Measurements from ENCODE around the gene MKI67.
"Not testable (repeated sequence)": the region's sequence is repeated elsewhere in the genome, so short reads cannot be mapped to it uniquely, and the experiment has no call there.

The MKI67 gene

GRCh38 chr10:128147064-128147463, 20.8 kb upstream of the MKI67 start:
- DNase-seq: peak; percentile 10

GRCh38 chr10:128144547-128144946, 18.3 kb upstream of the MKI67 start:
- DNase-seq: no peak

GRCh38 chr10:128143531-128143930, 17.3 kb upstream of the MKI67 start:
- DNase-seq: no peak

DNA sequence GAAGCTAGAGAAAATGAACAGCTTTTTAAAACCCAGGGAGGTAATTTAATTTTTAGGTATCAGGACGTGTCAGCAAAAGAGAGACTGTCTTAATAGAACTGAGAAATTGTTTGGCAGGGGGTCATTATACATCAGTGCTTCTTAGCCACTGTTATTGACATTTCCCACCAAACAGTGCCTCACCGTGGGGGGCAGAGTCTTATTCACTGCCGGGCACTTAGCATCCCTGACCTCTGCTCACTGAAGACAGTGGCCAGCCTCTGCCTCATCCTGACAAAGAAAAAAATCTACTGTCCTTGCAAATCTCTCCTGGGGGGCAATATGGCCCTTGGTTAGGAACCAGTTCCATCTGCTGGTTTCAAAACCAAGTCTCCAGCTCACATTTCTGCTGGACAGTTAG, 14.2 kb upstream of the MKI67 start:
- DNase-seq: no peak

GRCh38 chr10:128138429-128138828, 12.2 kb upstream of the MKI67 start:
- DNase-seq: not testable (repeated sequence)

GRCh38 chr10:128137877-128138276, 11.7 kb upstream of the MKI67 start:
- DNase-seq: peak; percentile 55

GRCh38 chr10:128130051-128130450, 3.8 kb upstream of the MKI67 start:
- no peak for DNase-seq

DNA sequence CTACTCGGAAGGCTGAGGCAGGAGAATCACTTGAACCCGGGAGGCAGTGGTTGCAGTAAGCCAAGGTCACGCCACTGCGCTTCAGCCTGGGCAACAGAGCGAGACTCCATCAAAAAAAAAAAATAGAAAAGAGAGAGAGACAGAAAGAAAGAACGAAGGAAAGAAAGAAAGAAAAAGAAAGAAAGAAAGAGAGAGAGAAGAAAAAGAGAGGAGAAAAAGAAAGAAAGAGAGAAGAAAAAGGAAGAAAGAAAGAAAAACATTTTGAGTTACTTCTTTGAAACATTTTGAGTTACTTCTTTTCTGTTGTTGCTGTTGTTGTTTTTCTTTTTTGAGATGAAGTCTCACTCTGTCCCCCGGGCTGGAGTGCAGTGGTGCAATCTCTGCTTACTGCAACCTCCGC, 2.4 kb upstream of the MKI67 start:
- no peak for DNase-seq

DNA sequence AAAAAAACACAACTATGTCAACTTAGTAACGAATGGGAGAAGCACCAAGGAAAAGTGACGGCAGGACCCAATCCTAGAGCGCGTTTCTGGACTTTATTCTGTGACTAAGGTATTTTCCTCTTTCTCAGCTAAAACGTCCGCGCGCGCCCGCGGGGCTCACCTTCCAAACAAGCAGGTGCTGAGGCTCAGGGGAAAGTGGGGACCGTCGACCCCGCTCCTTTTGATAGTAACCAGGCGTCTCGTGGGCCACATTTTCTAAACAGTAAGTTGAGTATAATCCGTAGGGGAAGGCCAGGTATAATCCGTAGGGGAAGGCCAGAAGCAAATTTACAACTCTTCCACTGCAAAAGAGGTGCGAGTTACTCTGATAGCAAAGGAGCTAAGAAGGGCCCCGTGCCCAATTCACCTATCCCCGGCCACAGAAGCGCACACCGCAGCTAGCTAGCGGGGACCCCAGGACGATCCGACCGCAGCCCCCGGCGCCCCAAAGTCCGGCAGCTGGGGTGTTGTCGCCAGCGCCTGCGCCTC, 743 bp downstream of the MKI67 start:
- no peak for DNase-seq

GRCh38 chr10:128124813-128125403, 1.3 kb downstream of the MKI67 start:
- no peak for DNase-seq

DNA sequence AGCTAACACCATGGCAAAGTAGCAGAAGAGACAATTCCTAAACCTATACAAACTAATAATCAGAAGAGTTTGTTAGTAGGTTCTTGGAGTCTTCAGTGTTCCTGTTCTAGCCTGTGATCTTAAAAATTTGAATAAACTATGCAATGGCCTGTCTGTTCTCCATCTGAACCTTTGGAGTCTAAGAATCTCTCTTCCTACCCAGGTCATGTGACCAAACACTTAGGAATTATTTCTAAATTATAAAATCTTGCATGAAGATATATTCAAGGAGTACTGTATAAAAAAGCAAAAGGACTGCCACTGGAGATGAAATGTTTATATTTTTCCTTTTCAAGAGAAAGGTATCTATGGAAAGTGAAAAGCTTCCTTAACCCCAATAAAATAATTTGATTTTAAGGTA, 2.4 kb downstream of the MKI67 start:
- DNase-seq: no peak

GRCh38 chr10:128122931-128123330, 3.3 kb downstream of the MKI67 start:
- no peak for DNase-seq

GRCh38 chr10:128121750-128122412, 4.3 kb downstream of the MKI67 start:
- DNase-seq: no peak

GRCh38 chr10:128116851-128117615, 9.2 kb downstream of the MKI67 start:
- no peak for DNase-seq

GRCh38 chr10:128116187-128116586, 10.0 kb downstream of the MKI67 start:
- DNase-seq: no peak

DNA sequence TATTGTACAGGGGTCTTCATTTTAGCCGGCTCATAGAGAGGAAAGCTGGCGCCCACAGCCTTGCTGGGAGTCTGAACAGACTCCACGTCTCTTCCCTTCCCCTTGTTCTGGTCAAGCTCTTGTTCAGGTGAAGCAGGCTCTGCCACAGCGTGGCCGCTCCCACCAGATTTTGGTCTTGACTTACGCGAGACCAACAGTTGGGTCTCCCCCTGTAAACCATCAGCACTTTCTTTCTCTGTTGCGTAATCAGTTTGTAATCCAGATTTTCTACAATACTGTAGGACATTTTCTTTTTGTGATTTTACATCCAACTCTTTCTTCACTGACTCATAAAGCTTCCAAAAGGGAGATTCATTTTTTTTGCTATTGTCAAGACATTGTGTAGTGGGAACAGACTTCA, 10.9 kb downstream of the MKI67 start:
- no peak for DNase-seq

DNA sequence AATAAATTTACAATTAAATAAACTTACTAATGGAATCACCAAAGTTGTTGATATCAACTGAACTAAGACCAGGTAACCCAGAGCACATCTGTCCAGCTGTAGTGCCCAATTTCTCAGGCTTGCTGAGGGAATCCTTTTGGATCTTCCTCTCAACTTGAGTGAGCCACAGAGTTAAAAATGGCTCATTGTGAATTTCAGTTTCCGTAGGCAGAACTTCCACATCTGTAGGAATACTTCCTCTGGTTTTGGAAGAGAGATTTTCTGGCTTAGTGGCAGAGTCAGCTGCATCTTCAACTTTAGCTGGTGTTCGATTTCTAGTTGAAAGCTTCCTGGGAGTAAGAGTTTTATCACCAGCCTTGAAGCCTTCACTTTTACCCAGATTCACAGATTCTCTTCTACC, 11.3 kb downstream of the MKI67 start:
- no peak for DNase-seq

- DNase-seq: no peak
Measured at GRCh38 chr10:128113026-128113425, 13.2 kb downstream of the MKI67 start.

DNA sequence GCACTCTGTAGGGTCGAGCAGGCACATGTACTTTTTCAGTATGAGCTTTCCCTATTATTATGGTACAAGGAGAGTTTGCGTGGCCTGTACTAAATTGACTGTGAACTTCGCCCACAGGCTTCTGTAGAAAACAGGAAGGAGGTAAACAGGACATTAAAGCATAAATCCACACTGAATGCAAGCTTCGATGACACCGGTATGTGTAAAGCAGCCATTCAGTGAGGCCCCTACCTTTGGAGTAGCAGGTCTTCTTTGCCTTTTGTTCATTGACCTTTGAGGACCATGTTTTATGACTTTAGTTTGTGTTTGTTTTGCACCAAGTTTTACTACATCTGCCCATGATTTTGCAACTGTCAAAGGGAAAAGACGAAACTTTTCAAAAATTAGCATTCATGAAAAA, 14.5 kb downstream of the MKI67 start:
- DNase-seq: no peak

- DNase-seq: no peak
Measured at GRCh38 chr10:128110339-128110738, 15.9 kb downstream of the MKI67 start.

DNA sequence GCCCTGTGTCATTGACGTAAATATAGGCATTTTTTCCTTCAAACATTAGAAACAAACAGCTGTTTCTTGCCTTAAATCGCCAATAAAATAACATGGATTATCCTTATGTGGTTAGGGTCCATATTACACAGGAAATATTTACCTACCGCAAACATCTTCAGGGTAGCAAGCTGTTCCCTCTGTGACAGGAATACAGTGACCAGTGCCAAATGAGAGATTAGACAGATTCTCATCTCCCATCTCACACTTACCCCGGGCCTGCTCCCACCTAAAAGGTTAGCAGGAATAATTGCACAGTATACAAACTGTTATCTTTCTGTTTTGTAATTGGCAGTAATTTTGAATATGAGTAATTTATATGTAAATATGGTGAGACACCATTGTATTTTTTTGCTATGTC, 16.5 kb downstream of the MKI67 start:
- no peak for DNase-seq

DNA sequence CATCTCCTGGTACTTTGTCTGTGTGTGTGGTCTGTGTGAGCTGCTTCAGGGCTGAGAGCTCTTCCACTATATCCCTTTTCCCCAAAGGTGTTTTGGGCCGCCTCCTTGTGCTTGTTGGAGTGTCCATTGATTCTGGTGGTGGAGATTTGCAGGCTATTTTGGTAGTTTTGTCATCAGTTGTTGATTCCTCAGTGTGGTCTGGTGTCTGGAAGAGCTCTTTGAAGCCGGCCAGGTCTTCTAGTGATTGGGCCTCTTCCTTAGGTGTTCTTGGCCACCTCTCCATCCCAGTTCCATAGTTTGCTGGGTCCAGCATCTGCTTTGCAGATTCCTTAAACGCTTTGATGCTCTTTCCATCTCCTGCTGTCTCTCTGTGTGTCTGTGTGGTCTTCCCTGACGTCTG, 20.8 kb downstream of the MKI67 start:
- no peak for DNase-seq

- DNase-seq: no peak
Measured at GRCh38 chr10:128103229-128103714, 23.0 kb downstream of the MKI67 start.

Data from fibroblast of upper back skin (primary cell).